ENCODE results near the gene ATRN.

DNA sequence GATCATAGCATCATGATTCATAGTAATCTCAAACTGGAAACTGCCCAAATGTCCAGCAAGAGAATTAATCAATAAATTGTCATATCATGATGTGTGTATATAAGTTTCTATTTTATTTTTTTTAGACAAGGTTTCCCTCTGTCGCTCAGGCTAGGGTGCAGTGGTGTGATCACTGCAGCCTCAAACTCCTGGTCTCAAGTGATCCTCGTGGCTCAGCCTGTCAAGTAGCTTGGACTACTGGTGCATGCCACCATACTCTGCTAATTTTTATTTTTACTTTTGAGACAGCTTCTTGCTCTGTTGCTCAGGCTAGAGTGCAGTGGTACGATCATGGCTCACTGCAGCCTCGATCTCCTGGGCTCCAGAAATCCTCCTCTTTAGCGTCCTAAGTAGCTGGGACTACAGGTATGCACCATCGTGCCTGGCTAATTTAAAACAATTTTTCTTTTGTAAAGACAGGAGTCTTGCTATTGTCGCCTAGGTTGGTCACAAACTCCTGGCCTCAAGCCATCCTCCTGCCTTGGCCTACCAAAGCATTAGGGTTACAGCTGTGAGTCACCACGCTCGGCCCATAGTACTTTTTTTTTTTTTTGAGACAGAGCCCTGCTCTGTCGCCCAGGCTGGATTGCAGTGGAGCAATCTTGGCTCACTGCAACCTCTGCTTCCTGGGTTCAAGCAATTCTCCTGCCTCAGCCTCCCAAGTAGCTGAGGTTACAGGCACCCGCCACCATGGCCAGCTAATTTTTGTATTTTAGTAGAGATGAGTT is 8.7 kb upstream of the ATRN start:
- no peak for TF ChIP-seq POLR2A (IDR thresholded peaks at IDR 0.05; ENCODE audit: low read length)
- TF ChIP-seq GATA1 (IDR thresholded peaks at IDR 0.05; ENCODE audit: low read depth, low read length): no peak
